Measurements from ENCODE around the gene RBM3. TPM values are rescaled to one million over a fixed set of nuclear protein-coding genes. Genes with fewer than 3 reads are reported as not detected.

The RBM3 gene
- polyA plus RNA-seq, 1 of the 3 experiments (the other 2 are of a cell fraction): 183 TPM

- Histone ChIP-seq H3K4me2 (peak overlapping the region; percentile 75), H3K9me3 (no peaks in the 10 kb centered on the region), H3K27me3 (ENCODE audit: insufficient read depth) (no peaks in the 10 kb centered on the region), H3K9me2 (no peaks in the 10 kb centered on the region), H2AFZ (ENCODE audit: low read depth) (no peak overlapping the region), H4K20me1 (ENCODE audit: insufficient read depth) (no peaks in the 10 kb centered on the region), H3K36me3 (replicated peaks in 1 of 2; ENCODE audit: control insufficient read depth in 1 of 2, insufficient read depth in 2 of 2, low read length in 1 of 2) (peaks cover 3 to 17% of the 10 kb centered on the region in 2 experiments), H3K27ac (ENCODE audit: low read depth in 2 of 2, low read length in 1 of 2) (no peak overlapping the region), H3F3A (replicated peaks; ENCODE audit: insufficient read depth) (no peaks in the 10 kb centered on the region), H3K4me1 (ENCODE audit: control insufficient read depth in 1 of 2, insufficient read depth in 2 of 2, low read depth in 1 of 2, low read length in 1 of 2) (peaks cover 0 to 6% of the 10 kb centered on the region in 2 experiments; a peak in 1 of 4 replicates), H3K79me2 (ENCODE audit: insufficient read depth) (peaks cover 9% of the 10 kb centered on the region; the same call in 1 of the 2 replicates), H3K4me3 (ENCODE audit: low read depth in 2 of 2, low read length in 1 of 2) (peak overlapping the region; percentile 58 to 73), H3K9ac (peak overlapping the region; percentile 95)
- POLR2A ChIA-PET: interaction anchor here (0.5 to 0.9 kb wide), 3 partner anchors 299 to 528 kb away, joined by 3 to 7 read pairs (median 4); partner anchors contain the start of genes GRIPAP1, PQBP1 and TIMM17B
- no peak for DNase-seq
- no peak for TF ChIP-seq GATA2 (CRISPR knock-in tag; IDR thresholded peaks at IDR 0.05)
- CTCF ChIA-PET: no interaction called here
- 48% methylated on average over 10 of the region's 25 CpGs for WGBS (ENCODE audit: low lambda C conversion rate)
Measured at GRCh38 chrX:48598614-48599013, 24.3 kb downstream of the RBM3 start.

GRCh38 chrX:48599341-48599740 is 25.1 kb downstream of the RBM3 start:
- no peaks in the 10 kb centered on the region for H3K27me3 ChIP-seq (ENCODE audit: insufficient read depth)
- H3K4me3 ChIP-seq (ENCODE audit: low read depth in 2 of 2, low read length in 1 of 2): no peak overlapping the region
- ChIA-PET POLR2A (no interaction called here), CTCF (no interaction called here)
- 47% methylated on average over 15 of the region's 20 CpGs for WGBS (ENCODE audit: low lambda C conversion rate)
- DNase-seq: no peak
- no peak overlapping the region for H3K9ac ChIP-seq
- no peak overlapping the region for H2AFZ ChIP-seq (ENCODE audit: low read depth)
- peaks cover 0 to 6% of the 10 kb centered on the region in 2 experiments; a peak in 1 of 4 replicates for H3K4me1 ChIP-seq (ENCODE audit: control insufficient read depth in 1 of 2, insufficient read depth in 2 of 2, low read depth in 1 of 2, low read length in 1 of 2)
- no peaks in the 10 kb centered on the region for H3K9me2 ChIP-seq
- no peaks in the 10 kb centered on the region for H3F3A ChIP-seq (replicated peaks; ENCODE audit: insufficient read depth)
- peaks cover 9% of the 10 kb centered on the region; the same call in 1 of the 2 replicates for H3K79me2 ChIP-seq (ENCODE audit: insufficient read depth)
- H3K9me3 ChIP-seq: no peaks in the 10 kb centered on the region
- H4K20me1 ChIP-seq (ENCODE audit: insufficient read depth): no peaks in the 10 kb centered on the region
- no peak overlapping the region for H3K27ac ChIP-seq (ENCODE audit: low read depth in 2 of 2, low read length in 1 of 2)
- peaks cover 3 to 20% of the 10 kb centered on the region in 2 experiments for H3K36me3 ChIP-seq (replicated peaks in 1 of 2; ENCODE audit: control insufficient read depth in 1 of 2, insufficient read depth in 2 of 2, low read length in 1 of 2)
- no peak for TF ChIP-seq MEF2A (IDR thresholded peaks at IDR 0.05; ENCODE audit: borderline replicate concordance, low read depth)
- TF ChIP-seq RXRA (IDR thresholded peaks at IDR 0.05; ENCODE audit: borderline replicate concordance, low read depth): no peak
- no peak for TF ChIP-seq MXI1 (IDR thresholded peaks at IDR 0.05; ENCODE audit: low read depth, low read length)
- no peak for TF ChIP-seq NFIC (IDR thresholded peaks at IDR 0.05; ENCODE audit: borderline replicate concordance)
- no peak for TF ChIP-seq JUND (IDR thresholded peaks at IDR 0.05)
- no peak for TF ChIP-seq CHD2 (IDR thresholded peaks at IDR 0.05; ENCODE audit: low read length, partially characterized antibody)
- TF ChIP-seq GABPA (IDR thresholded peaks at IDR 0.05; ENCODE audit: low read depth): no peak
- H3K4me2 ChIP-seq: no peak overlapping the region

GRCh38 chrX:48600226-48600625 is 25.9 kb downstream of the RBM3 start:
- peaks cover 3 to 20% of the 10 kb centered on the region in 2 experiments for H3K36me3 ChIP-seq (replicated peaks in 1 of 2; ENCODE audit: control insufficient read depth in 1 of 2, insufficient read depth in 2 of 2, low read length in 1 of 2)
- H3K9me2 ChIP-seq: no peaks in the 10 kb centered on the region
- ChIA-PET CTCF (no interaction called here), POLR2A (no interaction called here)
- no CpG with 5 or more reads among the region's 19 CpGs for WGBS (ENCODE audit: low lambda C conversion rate)
- H3K79me2 ChIP-seq (ENCODE audit: insufficient read depth): peaks cover 9% of the 10 kb centered on the region; the same call in 1 of the 2 replicates
- no peak overlapping the region for H3K9ac ChIP-seq
- peaks cover 0 to 6% of the 10 kb centered on the region in 2 experiments; a peak in 1 of 4 replicates for H3K4me1 ChIP-seq (ENCODE audit: control insufficient read depth in 1 of 2, insufficient read depth in 2 of 2, low read depth in 1 of 2, low read length in 1 of 2)
- H2AFZ ChIP-seq (ENCODE audit: low read depth): no peak overlapping the region
- H3K4me3 ChIP-seq (ENCODE audit: low read depth in 2 of 2, low read length in 1 of 2): no peak overlapping the region
- H3K4me2 ChIP-seq: no peak overlapping the region
- H3K27me3 ChIP-seq (ENCODE audit: insufficient read depth): no peaks in the 10 kb centered on the region
- no peak for DNase-seq
- TF ChIP-seq REST (IDR thresholded peaks at IDR 0.05; ENCODE audit: low read depth, low read length) (no peak), NRF1 (IDR thresholded peaks at IDR 0.05; ENCODE audit: low read depth, low read length) (no peak), FOSL2 (IDR thresholded peaks at IDR 0.05; ENCODE audit: borderline replicate concordance, low read depth) (no peak)
- H3F3A ChIP-seq (replicated peaks; ENCODE audit: insufficient read depth): no peaks in the 10 kb centered on the region
- no peak overlapping the region for H3K27ac ChIP-seq (ENCODE audit: low read depth in 2 of 2, low read length in 1 of 2)
- no peaks in the 10 kb centered on the region for H3K9me3 ChIP-seq
- H4K20me1 ChIP-seq (ENCODE audit: insufficient read depth): no peaks in the 10 kb centered on the region

Data from SK-N-SH (cell line).